Calu3 (cell line): ENCODE results near the gene PPP1R26. TPM values are rescaled to one million over a fixed set of nuclear protein-coding genes. Genes with fewer than 3 reads are reported as not detected.
"Not testable (repeated sequence)": the region's sequence is repeated elsewhere in the genome, so short reads cannot be mapped to it uniquely, and the experiment has no call there.

ENCODE experiments used
- BruUV-seq: library from RNA; stranded (reverse); fragments of 400-500 nt; replicated peaks from 2 replicates; lab custom pipeline; 2021; lab: Mats Ljungman, UMichigan
- CTCF ChIA-PET: fragments of 300-600 bp; sonication (Branson Sonifier 250); formaldehyde crosslinking; loops from one replicate; lab custom pipeline; 2022; ENCODE audit warnings: antibody characterized with exemption; lab: Charles Lee
- DNase-seq: peaks from one replicate; pipeline ENCODE4 v3.0.0; 2022
- H3K27ac Mint-ChIP-seq: one replicate; pipeline ENCODE4 v1.8.0; 2022; ENCODE audit warnings: mixed read lengths; ENCODE audit not compliant: unreplicated experiment
- H3K27me3 Mint-ChIP-seq: one replicate; pipeline ENCODE4 v1.8.0; 2022; ENCODE audit warnings: mixed read lengths; ENCODE audit not compliant: unreplicated experiment
- H3K36me3 Mint-ChIP-seq: one replicate; pipeline ENCODE4 v1.8.0; 2022; ENCODE audit warnings: mild to moderate bottlenecking, moderate library complexity, mixed read lengths; ENCODE audit not compliant: insufficient read depth, unreplicated experiment
- H3K4me1 Mint-ChIP-seq: one replicate; pipeline ENCODE4 v1.8.0; 2022; ENCODE audit warnings: mild to moderate bottlenecking, low read depth, mixed read lengths; ENCODE audit not compliant: unreplicated experiment
- H3K4me3 Mint-ChIP-seq: one replicate; pipeline ENCODE4 v1.8.0; 2022; ENCODE audit warnings: mild to moderate bottlenecking, low read depth, moderate library complexity, mixed read lengths; ENCODE audit not compliant: unreplicated experiment
- H3K9me3 Mint-ChIP-seq: one replicate; pipeline ENCODE4 v1.8.0; 2022; ENCODE audit warnings: low read depth, mixed read lengths; ENCODE audit not compliant: unreplicated experiment
- CTCF ChIP-seq: fragments of 200-600 bp; IDR thresholded peaks from one replicate; pipeline ENCODE4 v1.8.0; 2022; ENCODE audit warnings: antibody characterized with exemption; ENCODE audit not compliant: unreplicated experiment
- intact Hi-C: fragments of 100-400 bp; cut with micrococcal nuclease; formaldehyde crosslinking; loops from one replicate; pipeline ENCODE4 v1.10.0; 2022; ENCODE audit not compliant: unreplicated experiment
- total RNA-seq: library from RNA; stranded (reverse); gene quantifications from 2 replicates; pipeline ENCODE4 v1.2.3, GENCODE V29; 2022

Gene PPP1R26
- total RNA-seq, 1 experiment from 2014 or later = 35.1 TPM

GRCh38 chr9:135439916-135440315, 39.7 kb upstream of the PPP1R26 start:
- no TSS peak for BruUV-seq
- intact Hi-C loops = no loop called here
- H3K27me3 Mint-ChIP-seq = no peaks in the 10 kb centered on the region
- H3K4me3 Mint-ChIP-seq = no peak overlapping the region
- DNase-seq = no peak
- H3K27ac Mint-ChIP-seq = no peak overlapping the region
- peaks cover 8% of the 10 kb centered on the region for H3K36me3 Mint-ChIP-seq
- H3K9me3 Mint-ChIP-seq = peaks cover 3% of the 10 kb centered on the region
- H3K4me1 Mint-ChIP-seq = peaks cover 39% of the 10 kb centered on the region
- TF ChIP-seq CTCF = no peak
- CTCF ChIA-PET = interaction anchor here (0.6 kb wide), 1 partner anchor 992 kb away, joined by 3 read pairs; no protein-coding TSS in a partner anchor

DNA sequence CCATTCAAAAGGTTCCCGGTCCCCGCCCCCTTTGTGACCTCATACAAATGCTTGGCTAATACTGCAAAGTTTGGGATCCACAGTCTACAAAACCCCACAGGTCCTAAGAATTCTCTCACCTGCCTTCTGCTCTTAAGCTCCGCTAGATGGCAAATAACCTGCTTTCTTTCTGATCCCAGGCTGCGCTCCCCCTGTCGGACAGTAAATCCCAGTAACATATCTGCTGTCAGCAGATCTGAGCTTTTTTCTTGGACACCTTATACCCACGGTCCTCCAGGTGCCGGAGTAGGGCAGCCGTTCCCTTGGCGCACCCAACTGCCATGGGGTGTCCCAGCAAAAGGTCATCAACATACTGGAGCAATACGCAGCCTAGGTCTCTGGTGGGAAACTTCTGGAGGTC, 39.0 kb upstream of the PPP1R26 start:
- DNase-seq = peak; percentile 25
- no TSS peak for BruUV-seq
- Mint-ChIP-seq H3K9me3 (peaks cover 3% of the 10 kb centered on the region), H3K4me1 (peaks cover 39% of the 10 kb centered on the region), H3K27me3 (no peaks in the 10 kb centered on the region), H3K36me3 (peaks cover 8% of the 10 kb centered on the region), H3K27ac (no peak overlapping the region), H3K4me3 (no peak overlapping the region)
- TF ChIP-seq CTCF = peak; percentile 27
- intact Hi-C loops = no loop called here
- CTCF ChIA-PET = interaction anchor here (1.1 to 1.5 kb wide), 2 partner anchors 37 to 40 kb away, joined by 3 to 5 read pairs; no protein-coding TSS in a partner anchor

GRCh38 chr9:135441105-135442071, 38.2 kb upstream of the PPP1R26 start:
- H3K36me3 Mint-ChIP-seq, intact Hi-C loops, H3K27ac Mint-ChIP-seq, BruUV-seq, H3K27me3 Mint-ChIP-seq, H3K9me3 Mint-ChIP-seq: not testable (repeated sequence)
- CTCF ChIA-PET = interaction anchor here (0.6 to 1.5 kb wide), 3 partner anchors 36 to 84 kb away, joined by 3 to 5 read pairs (median 4); no protein-coding TSS in a partner anchor
- H3K4me3 Mint-ChIP-seq = peak overlapping the region; percentile 49
- peaks cover 39% of the 10 kb centered on the region for H3K4me1 Mint-ChIP-seq
- peak; percentile 37 for DNase-seq

GRCh38 chr9:135442075-135442474, 37.5 kb upstream of the PPP1R26 start:
- peaks cover 8% of the 10 kb centered on the region for H3K36me3 Mint-ChIP-seq
- BruUV-seq = no TSS peak
- H3K4me3 Mint-ChIP-seq = peak overlapping the region; percentile 49
- no peak for DNase-seq
- no peaks in the 10 kb centered on the region for H3K9me3 Mint-ChIP-seq
- H3K27me3 Mint-ChIP-seq = no peaks in the 10 kb centered on the region
- H3K27ac Mint-ChIP-seq = no peak overlapping the region
- no peak for TF ChIP-seq CTCF
- intact Hi-C loops = no loop called here
- peaks cover 39% of the 10 kb centered on the region for H3K4me1 Mint-ChIP-seq
- CTCF ChIA-PET = interaction anchor here (0.6 kb wide), 1 partner anchor 84 kb away, joined by 4 read pairs; no protein-coding TSS in a partner anchor
